Esophagus squamous epithelium (tissue), 4 donors: ENCODE measurements around the gene NISCH.

Experiments used
- POLR2A ChIP-seq, 4 donors: fragments of 450-650 bp; IDR thresholded peaks; one replicate each; pipeline ENCODE4 v1.6.1; 2017; ENCODE audit warnings: antibody characterized with exemption in 4 of 4, mild to moderate bottlenecking in 4 of 4, moderate library complexity in 3 of 4
- TF ChIP-seq, protein P1 (sequence below), 6 experiments: fragments of 450-650 bp in 4 of 6; fragments of 200-600 bp in 2 of 6; sonication (generic) in 2 of 6; IDR thresholded peaks; one replicate each; pipeline ENCODE4 v1.5.1; 2016 to 2019; ENCODE audit warnings: antibody characterized with exemption in 6 of 6, mild to moderate bottlenecking in 4 of 6, moderate library complexity in 4 of 6

DNA sequence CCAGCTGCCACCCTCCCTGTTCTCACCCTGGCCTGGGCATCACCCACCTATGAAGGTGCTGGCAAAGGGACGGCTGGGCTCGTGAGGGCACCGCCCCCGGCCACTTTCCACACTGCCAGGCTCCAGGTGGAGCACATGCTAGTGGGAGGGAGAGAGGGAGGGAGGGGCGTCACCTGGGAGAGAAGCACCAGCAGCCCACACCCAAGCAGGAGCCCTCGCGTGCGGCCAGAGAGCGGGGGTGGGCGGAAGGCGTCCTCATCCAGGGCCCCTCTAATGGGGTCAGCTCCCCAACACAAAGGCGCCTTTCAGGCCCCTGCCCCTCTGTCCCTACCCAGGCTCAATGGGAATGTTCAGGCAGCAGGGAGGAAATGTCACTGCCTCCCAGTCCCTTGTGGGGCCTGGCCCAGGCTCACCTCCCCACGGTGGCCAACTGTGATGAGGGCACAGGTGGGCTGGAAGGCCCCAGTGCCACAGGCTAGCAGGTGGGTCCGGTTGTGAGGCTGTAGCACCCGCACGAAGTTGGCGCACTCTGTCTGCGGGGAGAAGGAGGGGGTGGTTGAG lies 13.6 kb upstream of the NISCH start:
- TF ChIP-seq, protein P1, sequence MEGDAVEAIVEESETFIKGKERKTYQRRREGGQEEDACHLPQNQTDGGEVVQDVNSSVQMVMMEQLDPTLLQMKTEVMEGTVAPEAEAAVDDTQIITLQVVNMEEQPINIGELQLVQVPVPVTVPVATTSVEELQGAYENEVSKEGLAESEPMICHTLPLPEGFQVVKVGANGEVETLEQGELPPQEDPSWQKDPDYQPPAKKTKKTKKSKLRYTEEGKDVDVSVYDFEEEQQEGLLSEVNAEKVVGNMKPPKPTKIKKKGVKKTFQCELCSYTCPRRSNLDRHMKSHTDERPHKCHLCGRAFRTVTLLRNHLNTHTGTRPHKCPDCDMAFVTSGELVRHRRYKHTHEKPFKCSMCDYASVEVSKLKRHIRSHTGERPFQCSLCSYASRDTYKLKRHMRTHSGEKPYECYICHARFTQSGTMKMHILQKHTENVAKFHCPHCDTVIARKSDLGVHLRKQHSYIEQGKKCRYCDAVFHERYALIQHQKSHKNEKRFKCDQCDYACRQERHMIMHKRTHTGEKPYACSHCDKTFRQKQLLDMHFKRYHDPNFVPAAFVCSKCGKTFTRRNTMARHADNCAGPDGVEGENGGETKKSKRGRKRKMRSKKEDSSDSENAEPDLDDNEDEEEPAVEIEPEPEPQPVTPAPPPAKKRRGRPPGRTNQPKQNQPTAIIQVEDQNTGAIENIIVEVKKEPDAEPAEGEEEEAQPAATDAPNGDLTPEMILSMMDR (IDR thresholded peaks at IDR 0.05), result no peak
- no peak for TF ChIP-seq POLR2A (IDR thresholded peaks at IDR 0.05)
